Breast epithelium (tissue), 4 donors: ENCODE results near the gene DPRX. TPM values are rescaled to one million over a fixed set of nuclear protein-coding genes. Genes with fewer than 3 reads are reported as not detected.

Experiments used
- DNase-seq, 2 donors: peaks; one replicate each; pipeline ENCODE4 v3.0.0-alpha.2; 2019; ENCODE audit warnings: low spot score in 2 of 2
- H3K27ac ChIP-seq, 2 donors: fragments of 200-600 bp; sonication (generic) in 1 of 2; one replicate each; pipeline ENCODE4 v1.5.1; 2016 to 2019; ENCODE audit warnings: mild to moderate bottlenecking in 1 of 2
- H3K27me3 ChIP-seq, 2 donors: fragments of 200-600 bp; sonication (generic) in 1 of 2; one replicate each; pipeline versions ENCODE4 v1.5.1 to v1.6.0; 2017 to 2019; ENCODE audit warnings: control low read depth in 1 of 2, mild to moderate bottlenecking in 1 of 2
- H3K36me3 ChIP-seq: fragments of 200-600 bp; one replicate; pipeline ENCODE4 v1.5.1; 2019
- H3K4me1 ChIP-seq, 2 donors: fragments of 200-600 bp; sonication (generic); one replicate each; pipeline ENCODE4 v1.5.1; 2016 to 2019; ENCODE audit warnings: control low read depth in 1 of 2
- H3K4me3 ChIP-seq, 3 donors: fragments of 200-600 bp; sonication (generic); 1 replicate in 2 of 3; 2 replicates in 1 of 3; pipeline ENCODE4 v1.5.1; 2016 to 2019; ENCODE audit warnings: mild to moderate bottlenecking in 3 of 3, moderate library complexity in 2 of 3
- H3K9me3 ChIP-seq, 2 donors: fragments of 200-600 bp; sonication (generic) in 1 of 2; one replicate each; pipeline ENCODE4 v1.5.1; 2016 to 2019; ENCODE audit warnings: control low read depth in 1 of 2
- CTCF ChIP-seq, 3 donors: fragments of 450-650 bp; IDR thresholded peaks; one replicate each; pipeline ENCODE4 v1.5.1; 2016 to 2017; ENCODE audit warnings: antibody characterized with exemption in 3 of 3, mild to moderate bottlenecking in 3 of 3, moderate library complexity in 3 of 3
- POLR2A ChIP-seq: fragments of 450-650 bp; IDR thresholded peaks from one replicate; pipeline ENCODE4 v1.6.1; 2016; ENCODE audit warnings: antibody characterized with exemption, mild to moderate bottlenecking, moderate library complexity
- POLR2AphosphoS5 ChIP-seq, 3 donors: sonication (generic); formaldehyde crosslinking; IDR thresholded peaks; one replicate each; pipeline ENCODE4 v1.6.1; 2017; ENCODE audit warnings: antibody characterized with exemption in 3 of 3
- intact Hi-C: fragments of 100-400 bp; cut with DNase I; formaldehyde crosslinking; loops from one replicate; pipeline ENCODE4 v1.15.1; 2023; ENCODE audit warnings: low total_unique reads
- total RNA-seq, 3 donors: library from RNA; depleted of rRNA; stranded (reverse); fragments of >200 nt; gene quantifications; one replicate each; pipeline ENCODE4 v1.1.0, GENCODE V29; 2016

Gene DPRX
- total RNA-seq, 3 donors from 2014 or later = not detected

GRCh38 chr19:53596056-53596455 is 35.7 kb upstream of the DPRX start:
- H3K4me1 ChIP-seq = no peaks in the 10 kb centered on the region
- no peaks in the 10 kb centered on the region for H3K27me3 ChIP-seq
- intact Hi-C loops = no loop called here
- H3K4me3 ChIP-seq = no peak overlapping the region
- DNase-seq = no peak
- peak overlapping the region in 1 of 2 donors; percentile 52 for H3K27ac ChIP-seq
- peaks cover 0 to 11% of the 10 kb centered on the region in 2 donors for H3K9me3 ChIP-seq
- H3K36me3 ChIP-seq = no peaks in the 10 kb centered on the region
- TF ChIP-seq POLR2A (no peak), POLR2AphosphoS5 (IDR thresholded peaks at IDR 0.05) (no peak), CTCF (IDR thresholded peaks at IDR 0.05) (no peak)

- Histone ChIP-seq H3K4me3 (no peak overlapping the region), H3K27ac (peak overlapping the region in 1 of 2 donors; percentile 82), H3K27me3 (no peaks in the 10 kb centered on the region), H3K36me3 (no peaks in the 10 kb centered on the region), H3K4me1 (no peaks in the 10 kb centered on the region), H3K9me3 (peaks cover 0 to 11% of the 10 kb centered on the region in 2 donors)
- intact Hi-C loops = no loop called here
- DNase-seq = peak in 1 of 2 donors; percentile 89
- peak in 2 of 3 donors; percentile 42 to 43 for TF ChIP-seq POLR2AphosphoS5 (IDR thresholded peaks at IDR 0.05)
- TF ChIP-seq CTCF (IDR thresholded peaks at IDR 0.05) = no peak
- no peak for TF ChIP-seq POLR2A
Observed at GRCh38 chr19:53597023-53597422, 34.8 kb upstream of the DPRX start.

- TF ChIP-seq POLR2AphosphoS5 (IDR thresholded peaks at IDR 0.05) = peak in 1 of 3 donors; percentile 25
- no peak for TF ChIP-seq CTCF (IDR thresholded peaks at IDR 0.05)
- no peak for TF ChIP-seq POLR2A
- no peaks in the 10 kb centered on the region for H3K27me3 ChIP-seq
Observed at GRCh38 chr19:53598361-53598760, 33.4 kb upstream of the DPRX start.

GRCh38 chr19:53600217-53600616 is 31.6 kb upstream of the DPRX start:
- TF ChIP-seq POLR2AphosphoS5 (IDR thresholded peaks at IDR 0.05) = no peak
- TF ChIP-seq POLR2A = no peak
- Histone ChIP-seq H3K9me3 (peaks cover 0 to 7% of the 10 kb centered on the region in 2 donors), H3K27ac (no peak overlapping the region), H3K27me3 (no peaks in the 10 kb centered on the region), H3K4me3 (no peak overlapping the region), H3K36me3 (no peaks in the 10 kb centered on the region), H3K4me1 (no peaks in the 10 kb centered on the region)
- DNase-seq = no peak
- intact Hi-C loops = no loop called here

More at GRCh38 chr19:53598361-53598760, 33.4 kb upstream of the DPRX start:
- peak in 1 of 2 donors; percentile 47 for DNase-seq
- Histone ChIP-seq H3K4me3 (no peak overlapping the region), H3K27ac (peak overlapping the region; percentile 78 to 82), H3K36me3 (no peaks in the 10 kb centered on the region), H3K9me3 (peaks cover 0 to 11% of the 10 kb centered on the region in 2 donors), H3K4me1 (no peaks in the 10 kb centered on the region)
- intact Hi-C loops = no loop called here

- no peak for TF ChIP-seq CTCF (IDR thresholded peaks at IDR 0.05)
- no peak for TF ChIP-seq POLR2A
- TF ChIP-seq POLR2AphosphoS5 (IDR thresholded peaks at IDR 0.05) = no peak
- Histone ChIP-seq H3K36me3 (no peaks in the 10 kb centered on the region), H3K27me3 (no peaks in the 10 kb centered on the region), H3K4me1 (no peaks in the 10 kb centered on the region), H3K4me3 (no peak overlapping the region), H3K9me3 (peaks cover 0 to 5% of the 10 kb centered on the region in 2 donors), H3K27ac (no peak overlapping the region)
- intact Hi-C loops = no loop called here
- DNase-seq = no peak
Observed at GRCh38 chr19:53606031-53606430, 25.8 kb upstream of the DPRX start.

- no peaks in the 10 kb centered on the region for H3K27me3 ChIP-seq
- peaks cover 0 to 5% of the 10 kb centered on the region in 2 donors for H3K9me3 ChIP-seq
- intact Hi-C loops = no loop called here
- no peaks in the 10 kb centered on the region for H3K36me3 ChIP-seq
- H3K4me1 ChIP-seq = no peaks in the 10 kb centered on the region
- no peak for DNase-seq
- TF ChIP-seq POLR2A (no peak), CTCF (IDR thresholded peaks at IDR 0.05) (no peak), POLR2AphosphoS5 (IDR thresholded peaks at IDR 0.05) (no peak)
- H3K27ac ChIP-seq = no peak overlapping the region
- H3K4me3 ChIP-seq = no peak overlapping the region
Observed at GRCh38 chr19:53608381-53608780, 23.4 kb upstream of the DPRX start.
